ENCODE measurements around the gene CHST1.

DNA sequence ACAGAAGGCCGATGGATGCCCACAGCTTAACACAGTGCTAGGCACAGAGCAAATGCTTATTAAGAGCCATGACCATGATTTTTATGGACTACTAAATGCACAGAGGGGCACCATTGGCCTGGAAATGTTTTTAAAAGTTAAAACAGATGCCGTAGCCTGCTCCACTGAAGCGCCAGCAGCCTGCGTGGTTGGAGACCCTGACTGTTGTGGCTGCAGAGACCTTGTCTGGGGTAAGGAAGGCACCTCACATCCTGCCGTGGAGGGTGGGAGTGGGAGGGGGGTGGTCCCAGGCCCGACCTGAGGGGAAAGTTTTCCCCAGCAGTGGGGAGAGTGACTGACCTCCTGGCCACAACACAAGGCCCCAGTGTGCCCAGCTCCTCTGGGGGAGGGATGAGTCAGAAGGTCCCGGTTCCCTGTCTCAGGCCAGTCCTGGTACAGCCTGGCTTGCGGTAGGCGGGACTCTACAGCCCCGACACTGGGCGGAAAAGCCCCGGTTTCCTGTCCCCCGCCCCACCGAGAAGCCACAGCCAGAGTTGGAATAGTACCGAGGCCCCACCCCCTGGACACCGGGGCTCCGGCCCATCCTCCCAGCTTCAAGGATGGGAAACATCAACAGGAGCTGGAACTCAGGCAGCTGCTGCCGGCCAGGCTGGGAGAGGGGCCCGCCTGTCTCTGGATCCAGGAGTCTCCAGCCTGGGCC, 7.0 kb downstream of the CHST1 start:
- TF ChIP-seq, protein P1, sequence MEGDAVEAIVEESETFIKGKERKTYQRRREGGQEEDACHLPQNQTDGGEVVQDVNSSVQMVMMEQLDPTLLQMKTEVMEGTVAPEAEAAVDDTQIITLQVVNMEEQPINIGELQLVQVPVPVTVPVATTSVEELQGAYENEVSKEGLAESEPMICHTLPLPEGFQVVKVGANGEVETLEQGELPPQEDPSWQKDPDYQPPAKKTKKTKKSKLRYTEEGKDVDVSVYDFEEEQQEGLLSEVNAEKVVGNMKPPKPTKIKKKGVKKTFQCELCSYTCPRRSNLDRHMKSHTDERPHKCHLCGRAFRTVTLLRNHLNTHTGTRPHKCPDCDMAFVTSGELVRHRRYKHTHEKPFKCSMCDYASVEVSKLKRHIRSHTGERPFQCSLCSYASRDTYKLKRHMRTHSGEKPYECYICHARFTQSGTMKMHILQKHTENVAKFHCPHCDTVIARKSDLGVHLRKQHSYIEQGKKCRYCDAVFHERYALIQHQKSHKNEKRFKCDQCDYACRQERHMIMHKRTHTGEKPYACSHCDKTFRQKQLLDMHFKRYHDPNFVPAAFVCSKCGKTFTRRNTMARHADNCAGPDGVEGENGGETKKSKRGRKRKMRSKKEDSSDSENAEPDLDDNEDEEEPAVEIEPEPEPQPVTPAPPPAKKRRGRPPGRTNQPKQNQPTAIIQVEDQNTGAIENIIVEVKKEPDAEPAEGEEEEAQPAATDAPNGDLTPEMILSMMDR (IDR thresholded peaks at IDR 0.05; ENCODE audit: insufficient read depth, low read length): no peak
- TF ChIP-seq GABPA (IDR thresholded peaks at IDR 0.05; ENCODE audit: low read depth): no peak
